Esophagus muscularis mucosa (tissue), 4 donors: Measurements from ENCODE around the gene ADAMTS3. TPM values are rescaled to one million over a fixed set of nuclear protein-coding genes. Genes with fewer than 3 reads are reported as not detected.

Source experiments
- DNase-seq: peaks from one replicate; pipeline ENCODE4 v3.0.0-alpha.2; 2017; ENCODE audit errors: extremely low spot score
- H3K27ac ChIP-seq, 4 donors: fragments of 200-600 bp; sonication (generic); replicated peaks in 1 of 4; 1 replicate in 3 of 4; 2 replicates in 1 of 4; pipeline ENCODE4 v1.5.1; 2016 to 2019; ENCODE audit warnings: mild to moderate bottlenecking in 1 of 4
- H3K27me3 ChIP-seq, 4 donors: fragments of 200-600 bp; sonication (generic); one replicate each; pipeline versions ENCODE4 v1.5.1 to v1.6.0; 2016 to 2019
- H3K36me3 ChIP-seq, 4 donors: fragments of 200-600 bp; sonication (generic); one replicate each; pipeline ENCODE4 v1.5.1; 2016 to 2019
- H3K4me1 ChIP-seq, 4 donors: fragments of 200-600 bp; sonication (generic); one replicate each; pipeline ENCODE4 v1.5.1; 2016 to 2019
- H3K4me3 ChIP-seq, 4 donors: fragments of 200-600 bp; sonication (generic); 1 replicate in 2 of 4; 2 replicates in 2 of 4; pipeline ENCODE4 v1.5.1; 2016 to 2019; ENCODE audit warnings: mild to moderate bottlenecking in 4 of 4, moderate library complexity in 1 of 4
- H3K9me3 ChIP-seq, 4 donors: fragments of 200-600 bp; sonication (generic); 1 replicate in 3 of 4; 2 replicates in 1 of 4; pipeline ENCODE4 v1.5.1; 2016 to 2019
- EP300 ChIP-seq: sonication (generic); formaldehyde crosslinking; IDR thresholded peaks from one replicate; pipeline ENCODE4 v1.6.1; 2017; ENCODE audit warnings: antibody characterized with exemption
- POLR2A ChIP-seq: fragments of 450-650 bp; IDR thresholded peaks from one replicate; pipeline ENCODE4 v1.6.1; 2017; ENCODE audit warnings: antibody characterized with exemption, moderate library complexity, mild to moderate bottlenecking, low read depth
- POLR2AphosphoS5 ChIP-seq, 2 donors: sonication (generic); formaldehyde crosslinking; IDR thresholded peaks; one replicate each; pipeline ENCODE4 v1.6.1; 2017; ENCODE audit warnings: antibody characterized with exemption in 2 of 2
- WGBS: methylation state at CpG from one replicate; pipeline ENCODE4 v1.1.5; 2018; 5-methylcytosine and 5-hydroxymethylcytosine counted together
- intact Hi-C: fragments of 100-400 bp; cut with DNase I; formaldehyde crosslinking; loops from one replicate; pipeline ENCODE4 v1.15.1; 2023
- total RNA-seq, 4 donors: library from RNA; depleted of rRNA; stranded (reverse); fragments of >200 nt; gene quantifications; one replicate each; pipeline versions ENCODE4 v1.1.0 to v1.2.1, GENCODE V29; 2016
- TF ChIP-seq, protein P1 (sequence below), 3 experiments: fragments of 200-600 bp in 2 of 3; fragments of 450-650 bp in 1 of 3; sonication (generic) in 2 of 3; IDR thresholded peaks; one replicate each; pipeline ENCODE4 v1.5.1; 2017 to 2019; ENCODE audit warnings: antibody characterized with exemption in 3 of 3, mild to moderate bottlenecking in 2 of 3, moderate library complexity in 1 of 3

The ADAMTS3 gene
- total RNA-seq, 4 donors from 2014 or later, result 1.1 to 2.5 (median 1.3) TPM

DNA sequence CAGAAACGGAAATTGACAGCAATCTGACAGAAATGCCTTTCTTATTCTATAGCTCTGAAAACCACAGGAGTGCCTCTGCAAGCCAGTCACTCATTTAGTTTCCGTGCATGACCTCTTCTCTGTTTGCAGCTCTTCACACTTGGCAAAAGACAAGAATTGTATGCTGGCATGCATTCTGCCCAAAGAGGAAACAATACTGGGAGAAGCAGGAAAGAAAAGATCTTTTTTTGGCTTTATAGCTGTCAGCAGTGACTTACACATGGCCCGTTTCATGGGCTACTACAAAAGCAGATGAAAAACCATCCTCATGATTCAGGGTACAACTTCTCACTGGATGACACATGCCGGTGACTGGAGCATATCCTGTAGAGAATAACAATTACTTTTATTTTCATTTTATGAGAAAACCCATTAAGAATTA lies 249.4 kb downstream of the ADAMTS3 start:
- intact Hi-C loops, result no loop called here
- Histone ChIP-seq H3K4me3 (no peak overlapping the region), H3K27me3 (no peaks in the 10 kb centered on the region), H3K9me3 (no peaks in the 10 kb centered on the region), H3K36me3 (no peaks in the 10 kb centered on the region), H3K27ac (no peak overlapping the region), H3K4me1 (peaks cover 0 to 22% (median 12%) of the 10 kb centered on the region in 4 donors)
- TF ChIP-seq POLR2AphosphoS5 (IDR thresholded peaks at IDR 0.05) (no peak), EP300 (no peak), POLR2A (no peak)
- TF ChIP-seq, protein P1, sequence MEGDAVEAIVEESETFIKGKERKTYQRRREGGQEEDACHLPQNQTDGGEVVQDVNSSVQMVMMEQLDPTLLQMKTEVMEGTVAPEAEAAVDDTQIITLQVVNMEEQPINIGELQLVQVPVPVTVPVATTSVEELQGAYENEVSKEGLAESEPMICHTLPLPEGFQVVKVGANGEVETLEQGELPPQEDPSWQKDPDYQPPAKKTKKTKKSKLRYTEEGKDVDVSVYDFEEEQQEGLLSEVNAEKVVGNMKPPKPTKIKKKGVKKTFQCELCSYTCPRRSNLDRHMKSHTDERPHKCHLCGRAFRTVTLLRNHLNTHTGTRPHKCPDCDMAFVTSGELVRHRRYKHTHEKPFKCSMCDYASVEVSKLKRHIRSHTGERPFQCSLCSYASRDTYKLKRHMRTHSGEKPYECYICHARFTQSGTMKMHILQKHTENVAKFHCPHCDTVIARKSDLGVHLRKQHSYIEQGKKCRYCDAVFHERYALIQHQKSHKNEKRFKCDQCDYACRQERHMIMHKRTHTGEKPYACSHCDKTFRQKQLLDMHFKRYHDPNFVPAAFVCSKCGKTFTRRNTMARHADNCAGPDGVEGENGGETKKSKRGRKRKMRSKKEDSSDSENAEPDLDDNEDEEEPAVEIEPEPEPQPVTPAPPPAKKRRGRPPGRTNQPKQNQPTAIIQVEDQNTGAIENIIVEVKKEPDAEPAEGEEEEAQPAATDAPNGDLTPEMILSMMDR (IDR thresholded peaks at IDR 0.05), result no peak
- DNase-seq, result no peak
- WGBS, result 56% methylated on average over 4 of the region's 4 CpGs

DNA sequence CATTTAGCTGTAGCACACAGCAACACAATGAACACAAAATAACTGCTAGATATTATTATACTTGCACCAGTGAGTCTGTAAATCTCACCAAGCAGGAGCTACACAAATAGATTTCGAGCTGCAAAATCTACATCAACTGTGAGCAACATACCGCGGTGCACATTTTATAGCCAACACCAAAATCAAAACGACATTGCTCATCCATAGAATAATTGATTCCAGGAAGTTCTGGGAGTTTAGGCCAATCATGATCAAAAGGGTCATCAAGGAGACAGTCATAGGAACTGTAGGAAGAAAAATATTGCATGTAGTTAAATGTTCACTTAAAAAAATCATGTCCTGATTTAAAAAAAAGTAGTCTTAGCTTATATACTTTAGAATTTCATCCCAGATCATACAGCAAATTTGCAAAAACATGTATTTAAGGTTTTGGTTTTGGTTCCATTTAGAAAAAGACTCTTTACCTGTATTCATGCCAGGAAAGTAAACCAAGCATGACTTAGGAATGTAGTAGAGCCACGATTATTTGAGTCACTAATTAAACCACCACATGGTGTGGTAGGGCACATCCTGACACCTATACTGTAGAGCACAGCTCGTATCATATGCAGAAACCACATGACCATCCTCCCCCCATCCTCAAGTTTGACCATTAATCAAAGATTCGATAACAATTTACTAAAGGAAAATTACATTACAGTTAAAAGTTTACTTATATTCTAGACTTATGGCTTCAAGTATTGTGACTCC lies 250.4 kb downstream of the ADAMTS3 start:
- DNase-seq, result no peak
- intact Hi-C loops, result no loop called here
- Histone ChIP-seq H3K9me3 (no peaks in the 10 kb centered on the region), H3K36me3 (no peaks in the 10 kb centered on the region), H3K27me3 (no peaks in the 10 kb centered on the region), H3K27ac (no peak overlapping the region), H3K4me3 (no peak overlapping the region), H3K4me1 (peaks cover 4 to 32% (median 23%) of the 10 kb centered on the region in 4 donors)
- WGBS, result 83% methylated on average over 7 of the region's 7 CpGs
- no peak for TF ChIP-seq EP300

DNA sequence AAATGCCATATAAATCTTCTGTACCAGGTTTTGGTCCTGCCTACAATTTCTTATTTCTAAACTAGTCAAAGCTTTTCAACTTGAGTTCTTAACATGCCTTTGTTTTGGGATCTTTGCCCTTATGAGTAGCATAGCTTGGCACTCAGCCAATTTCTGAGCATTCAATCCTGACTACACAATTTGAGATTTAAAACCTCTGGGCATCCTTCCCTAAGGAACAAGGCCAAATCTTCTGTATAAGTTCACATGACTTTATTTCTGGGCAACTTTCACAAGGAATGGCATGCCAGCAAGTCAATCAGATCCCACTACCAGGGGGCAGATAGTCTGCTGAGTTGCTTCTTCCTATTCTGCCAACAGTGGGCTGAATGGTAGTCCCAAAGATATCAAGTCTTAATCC lies 254.2 kb downstream of the ADAMTS3 start:
- no peak overlapping the region for H3K27ac ChIP-seq
- H3K9me3 ChIP-seq, result no peaks in the 10 kb centered on the region
- H3K4me1 ChIP-seq, result peaks cover 19 to 50% (median 43%) of the 10 kb centered on the region in 4 donors
- no peak overlapping the region for H3K4me3 ChIP-seq
- no peak for DNase-seq
- no peaks in the 10 kb centered on the region for H3K27me3 ChIP-seq
- intact Hi-C loops, result no loop called here
- no peaks in the 10 kb centered on the region for H3K36me3 ChIP-seq
- TF ChIP-seq POLR2A (no peak), POLR2AphosphoS5 (IDR thresholded peaks at IDR 0.05) (peak in 1 of 2 donors; percentile 31)

DNA sequence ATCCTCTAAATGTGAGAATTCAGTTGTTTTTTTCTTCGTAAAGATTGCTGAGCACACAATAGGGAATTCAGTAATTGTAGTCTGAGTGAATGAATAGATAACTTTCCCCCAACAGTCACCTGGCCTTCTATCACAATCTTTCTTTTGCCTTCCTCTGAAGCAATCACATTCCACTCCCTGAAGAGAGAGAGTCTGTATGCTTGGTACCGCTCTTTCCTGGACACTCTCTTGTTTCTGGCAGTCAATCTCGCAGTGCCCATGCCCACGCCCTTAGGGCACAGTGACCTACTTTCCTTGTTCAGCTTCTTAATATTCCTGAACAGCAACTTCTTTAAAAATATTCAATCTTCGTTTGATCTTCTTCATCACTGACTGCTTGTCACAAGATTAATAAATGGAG lies 255.9 kb downstream of the ADAMTS3 start:
- Histone ChIP-seq H3K36me3 (no peaks in the 10 kb centered on the region), H3K9me3 (no peaks in the 10 kb centered on the region), H3K27me3 (no peaks in the 10 kb centered on the region), H3K4me1 (peaks cover 19 to 44% (median 43%) of the 10 kb centered on the region in 4 donors), H3K4me3 (no peak overlapping the region), H3K27ac (peak overlapping the region; percentile 57 to 75 (median 70))
- DNase-seq, result no peak
- intact Hi-C loops, result no loop called here
- WGBS, result 57% methylated on average over 5 of the region's 5 CpGs
- TF ChIP-seq, protein P1 (IDR thresholded peaks at IDR 0.05), result no peak
- no peak for TF ChIP-seq EP300
- TF ChIP-seq POLR2A, result no peak
- no peak for TF ChIP-seq POLR2AphosphoS5 (IDR thresholded peaks at IDR 0.05)

DNA sequence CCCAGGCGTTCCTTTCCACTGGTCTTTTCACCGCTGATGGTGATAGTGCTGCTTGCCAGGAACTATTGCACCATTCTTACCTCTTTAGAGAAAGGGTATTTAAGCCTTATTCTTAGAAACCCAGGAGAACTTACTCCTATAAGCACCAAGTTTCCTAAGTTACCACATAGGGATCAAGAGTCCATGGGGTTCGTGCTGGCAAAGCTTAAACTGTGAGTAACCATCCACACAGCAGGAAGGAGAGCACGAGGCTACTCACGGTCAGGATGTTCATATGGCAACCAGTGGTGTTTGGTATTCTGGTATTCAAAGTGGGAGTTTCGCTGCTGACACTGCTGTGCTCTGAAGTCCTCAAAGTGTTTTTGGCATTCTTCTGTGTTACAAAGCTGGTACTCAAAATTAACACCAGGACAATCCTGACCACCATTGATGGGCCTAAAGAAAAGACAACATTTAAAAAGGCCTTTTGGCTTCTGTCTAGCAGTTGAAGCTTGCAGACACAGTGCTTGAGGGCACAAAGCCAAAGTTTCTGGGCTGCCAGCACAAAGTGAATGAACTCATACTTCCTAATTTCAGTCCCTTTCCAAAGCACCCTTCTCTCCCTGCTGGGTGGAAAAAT lies 256.9 kb downstream of the ADAMTS3 start:
- Histone ChIP-seq H3K9me3 (no peaks in the 10 kb centered on the region), H3K27ac (peak overlapping the region; percentile 57 to 75 (median 70)), H3K4me1 (peaks cover 19 to 44% (median 43%) of the 10 kb centered on the region in 4 donors), H3K27me3 (no peaks in the 10 kb centered on the region), H3K36me3 (no peaks in the 10 kb centered on the region), H3K4me3 (peak overlapping the region in 1 of 4 donors; percentile 10)
- 52% methylated on average over 6 of the region's 6 CpGs for WGBS
- no peak for DNase-seq
- intact Hi-C loops, result no loop called here
- no peak for TF ChIP-seq EP300
- TF ChIP-seq POLR2AphosphoS5 (IDR thresholded peaks at IDR 0.05), result peak; percentile 46 to 57

DNA sequence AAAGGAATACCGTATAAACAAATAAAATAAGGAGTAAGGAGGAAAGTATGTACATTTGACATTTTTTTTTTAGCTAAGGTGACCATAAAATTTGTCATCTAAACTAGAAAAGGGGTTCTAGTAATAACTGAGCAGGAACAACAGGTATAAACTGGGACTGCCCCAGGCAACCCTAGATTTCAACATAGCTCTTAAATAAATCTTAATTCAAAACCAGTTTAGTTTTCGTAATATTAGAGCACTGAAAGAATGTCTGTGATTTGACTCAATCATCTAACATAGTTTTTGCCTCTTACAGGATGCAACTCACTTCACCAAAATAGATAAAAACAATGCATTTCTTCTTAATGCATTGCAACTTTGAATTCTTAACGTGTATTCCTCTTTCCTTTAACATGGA lies 257.7 kb downstream of the ADAMTS3 start:
- H3K27me3 ChIP-seq, result no peaks in the 10 kb centered on the region
- intact Hi-C loops, result no loop called here
- WGBS, result 88% methylated on average over 3 of the region's 3 CpGs
- H3K27ac ChIP-seq, result peak overlapping the region in 3 of 4 donors; percentile 57 to 75 (median 69)
- H3K36me3 ChIP-seq, result no peaks in the 10 kb centered on the region
- DNase-seq, result no peak
- peaks cover 19 to 44% (median 43%) of the 10 kb centered on the region in 4 donors for H3K4me1 ChIP-seq
- no peak overlapping the region for H3K4me3 ChIP-seq
- TF ChIP-seq POLR2AphosphoS5 (IDR thresholded peaks at IDR 0.05) (no peak), POLR2A (no peak), EP300 (no peak)
- TF ChIP-seq, protein P1 (IDR thresholded peaks at IDR 0.05), result no peak
- no peaks in the 10 kb centered on the region for H3K9me3 ChIP-seq
